Smooth muscle cell (in vitro differentiated cells): Measurements from ENCODE around the gene PEPD. TPM values are rescaled to one million over a fixed set of nuclear protein-coding genes. Genes with fewer than 3 reads are reported as not detected.

Experiments
- DNase-seq: peaks from one replicate; lab custom pipeline; 2025; ENCODE audit not compliant: unreplicated experiment; lab: John Stamatoyannopoulos, UW
- H2AFZ ChIP-seq: fragments of 200-600 bp; sonication (generic); 2 replicates; pipeline ENCODE4 v1.6.0; 2016; ENCODE audit warnings: antibody characterized with exemption, low read depth, mild to moderate bottlenecking
- H3F3A ChIP-seq: fragments of 200-600 bp; sonication (generic); 2 replicates; pipeline ENCODE4 v1.6.0; 2017; ENCODE audit warnings: antibody characterized with exemption, low read depth
- H3K27ac ChIP-seq: fragments of 200-600 bp; sonication (generic); 2 replicates; pipeline ENCODE4 v1.5.1; 2016; ENCODE audit warnings: low read depth, mild to moderate bottlenecking
- H3K27me3 ChIP-seq: fragments of 200-600 bp; sonication (generic); 2 replicates; pipeline ENCODE4 v1.6.1; 2016; ENCODE audit warnings: low read depth, mild to moderate bottlenecking
- H3K36me3 ChIP-seq: fragments of 200-600 bp; sonication (generic); 2 replicates; pipeline ENCODE4 v1.5.1; 2016; ENCODE audit warnings: low read depth
- H3K4me1 ChIP-seq: fragments of 200-600 bp; sonication (generic); 2 replicates; pipeline ENCODE4 v1.5.1; 2016; ENCODE audit warnings: low read depth
- H3K4me2 ChIP-seq: fragments of 200-600 bp; sonication (generic); 2 replicates; pipeline ENCODE4 v1.6.0; 2016; ENCODE audit warnings: mild to moderate bottlenecking
- H3K4me3 ChIP-seq: fragments of 200-600 bp; sonication (generic); 2 replicates; pipeline ENCODE4 v1.5.1; 2016; ENCODE audit warnings: mild to moderate bottlenecking
- H3K79me2 ChIP-seq: fragments of 200-600 bp; sonication (generic); 2 replicates; pipeline ENCODE4 v1.6.0; 2016; ENCODE audit warnings: low read depth, mild to moderate bottlenecking
- H3K9ac ChIP-seq: fragments of 200-600 bp; sonication (generic); 2 replicates; pipeline ENCODE4 v1.6.0; 2016; ENCODE audit warnings: low read depth
- H3K9me3 ChIP-seq: fragments of 200-600 bp; sonication (generic); replicated peaks from 2 replicates; pipeline ENCODE4 v1.5.1; 2016; ENCODE audit warnings: low read depth
- H4K20me1 ChIP-seq: fragments of 200-600 bp; sonication (generic); 2 replicates; pipeline ENCODE4 v1.6.0; 2016; ENCODE audit warnings: low read depth
- WGBS: methylation state at CpG from one replicate; pipeline ENCODE4 v1.1.7; 2016; ENCODE audit warnings: low lambda C conversion rate; 5-methylcytosine and 5-hydroxymethylcytosine counted together
- polyA plus RNA-seq: library from polyadenylated mRNA; unstranded; fragments of >200 nt; fragmentation: Nextera tagmentation; extraction: Ambion mirVana; gene quantifications from 2 replicates; pipeline ENCODE4 v1.2.1, GENCODE V29; 2016
- total RNA-seq: library from RNA; depleted of rRNA; stranded (reverse); fragments of >200 nt; gene quantifications from 2 replicates; pipeline ENCODE4 v1.2.3, GENCODE V29; 2014
- TF ChIP-seq, protein P1 (sequence below): fragments of 200-600 bp; sonication (generic); IDR thresholded peaks from 2 replicates; pipeline ENCODE4 v1.5.1; 2017; ENCODE audit warnings: borderline replicate concordance, mild to moderate bottlenecking, antibody characterized with exemption; ENCODE audit not compliant: insufficient read depth, poor library complexity, severe bottlenecking

The PEPD gene
- total and polyA plus RNA-seq, 2 experiments from 2014 or later: 57.2 to 70.4 TPM

DNA sequence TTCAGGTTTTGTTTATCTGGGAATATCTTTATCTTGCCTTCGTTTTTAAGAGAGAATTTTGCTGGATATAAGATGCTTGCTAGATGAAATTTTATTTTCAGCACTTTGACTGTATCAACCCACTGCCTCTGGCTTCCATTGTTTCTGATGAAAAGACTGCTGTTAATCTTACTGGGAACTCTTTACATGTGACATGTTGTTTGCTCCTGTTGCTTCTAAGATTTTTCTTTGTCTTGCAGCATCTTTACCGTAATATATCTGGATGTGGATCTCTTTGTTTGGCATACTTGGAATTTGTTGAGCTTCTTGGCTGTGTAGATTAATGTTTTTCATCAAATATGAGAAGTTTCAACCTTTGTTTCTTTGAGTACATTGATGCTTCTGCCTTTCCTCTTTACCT, 166.1 kb downstream of the PEPD start:
- no peaks in the 10 kb centered on the region for H3K27me3 ChIP-seq
- no peak overlapping the region for H3K27ac ChIP-seq
- H4K20me1 ChIP-seq: no peaks in the 10 kb centered on the region
- no peaks in the 10 kb centered on the region for H3K9me3 ChIP-seq
- H3K4me1 ChIP-seq: no peaks in the 10 kb centered on the region
- TF ChIP-seq, protein P1, sequence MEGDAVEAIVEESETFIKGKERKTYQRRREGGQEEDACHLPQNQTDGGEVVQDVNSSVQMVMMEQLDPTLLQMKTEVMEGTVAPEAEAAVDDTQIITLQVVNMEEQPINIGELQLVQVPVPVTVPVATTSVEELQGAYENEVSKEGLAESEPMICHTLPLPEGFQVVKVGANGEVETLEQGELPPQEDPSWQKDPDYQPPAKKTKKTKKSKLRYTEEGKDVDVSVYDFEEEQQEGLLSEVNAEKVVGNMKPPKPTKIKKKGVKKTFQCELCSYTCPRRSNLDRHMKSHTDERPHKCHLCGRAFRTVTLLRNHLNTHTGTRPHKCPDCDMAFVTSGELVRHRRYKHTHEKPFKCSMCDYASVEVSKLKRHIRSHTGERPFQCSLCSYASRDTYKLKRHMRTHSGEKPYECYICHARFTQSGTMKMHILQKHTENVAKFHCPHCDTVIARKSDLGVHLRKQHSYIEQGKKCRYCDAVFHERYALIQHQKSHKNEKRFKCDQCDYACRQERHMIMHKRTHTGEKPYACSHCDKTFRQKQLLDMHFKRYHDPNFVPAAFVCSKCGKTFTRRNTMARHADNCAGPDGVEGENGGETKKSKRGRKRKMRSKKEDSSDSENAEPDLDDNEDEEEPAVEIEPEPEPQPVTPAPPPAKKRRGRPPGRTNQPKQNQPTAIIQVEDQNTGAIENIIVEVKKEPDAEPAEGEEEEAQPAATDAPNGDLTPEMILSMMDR: no peak
- H2AFZ ChIP-seq: no peak overlapping the region
- 78% methylated on average over 2 of the region's 2 CpGs for WGBS
- no peak overlapping the region for H3K4me3 ChIP-seq
- H3K79me2 ChIP-seq: no peaks in the 10 kb centered on the region
- H3K36me3 ChIP-seq: no peaks in the 10 kb centered on the region
- no peak overlapping the region for H3K9ac ChIP-seq
- no peak overlapping the region for H3K4me2 ChIP-seq
- H3F3A ChIP-seq: no peaks in the 10 kb centered on the region
- no peak for DNase-seq

DNA sequence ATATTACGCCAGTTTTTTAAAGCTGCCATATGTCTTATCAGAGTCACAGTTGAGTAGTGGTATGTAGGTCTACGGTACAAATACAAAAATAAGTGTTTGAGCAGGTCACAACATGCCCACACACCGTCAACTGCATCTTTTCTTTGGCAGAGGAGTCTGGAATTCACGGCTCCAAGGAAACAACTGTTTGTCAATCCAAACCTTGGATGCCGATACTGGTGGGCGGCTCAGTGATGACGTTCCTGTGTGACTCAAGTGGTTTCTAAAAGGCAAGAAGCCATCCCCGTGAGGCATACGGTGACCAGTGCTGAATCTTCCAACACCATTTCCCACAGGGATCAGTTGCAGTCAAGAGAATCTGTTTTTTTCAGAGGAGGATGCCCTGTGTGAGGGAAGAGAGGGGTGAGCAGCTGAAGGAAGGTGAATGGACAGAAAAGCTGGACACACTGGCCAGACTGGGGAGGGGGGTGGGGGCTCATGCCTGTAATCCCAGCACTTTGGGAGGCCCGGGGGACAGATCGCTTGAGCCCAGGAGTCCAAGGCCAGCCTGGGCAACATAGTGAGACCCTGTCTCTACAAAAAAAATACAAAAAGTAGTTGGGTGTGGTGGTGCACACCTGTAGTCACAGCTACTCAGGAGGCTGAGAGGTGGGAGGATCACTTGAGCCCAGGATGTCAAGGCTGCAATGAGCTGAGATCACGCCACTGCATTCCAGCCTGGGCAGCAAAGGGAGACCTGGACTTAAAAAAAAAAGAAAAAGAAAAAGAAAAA, 170.9 kb downstream of the PEPD start:
- no peaks in the 10 kb centered on the region for H3K79me2 ChIP-seq
- no peak overlapping the region for H2AFZ ChIP-seq
- H3K36me3 ChIP-seq: no peaks in the 10 kb centered on the region
- no peak overlapping the region for H3K27ac ChIP-seq
- no peaks in the 10 kb centered on the region for H4K20me1 ChIP-seq
- H3K9ac ChIP-seq: no peak overlapping the region
- no peaks in the 10 kb centered on the region for H3K9me3 ChIP-seq
- no peak overlapping the region for H3K4me3 ChIP-seq
- H3K27me3 ChIP-seq: no peaks in the 10 kb centered on the region
- TF ChIP-seq, protein P1: no peak
- no peak overlapping the region for H3K4me2 ChIP-seq
- 61% methylated on average over 12 of the region's 12 CpGs for WGBS
- no peaks in the 10 kb centered on the region for H3K4me1 ChIP-seq
- no peaks in the 10 kb centered on the region for H3F3A ChIP-seq
- DNase-seq: no peak

DNA sequence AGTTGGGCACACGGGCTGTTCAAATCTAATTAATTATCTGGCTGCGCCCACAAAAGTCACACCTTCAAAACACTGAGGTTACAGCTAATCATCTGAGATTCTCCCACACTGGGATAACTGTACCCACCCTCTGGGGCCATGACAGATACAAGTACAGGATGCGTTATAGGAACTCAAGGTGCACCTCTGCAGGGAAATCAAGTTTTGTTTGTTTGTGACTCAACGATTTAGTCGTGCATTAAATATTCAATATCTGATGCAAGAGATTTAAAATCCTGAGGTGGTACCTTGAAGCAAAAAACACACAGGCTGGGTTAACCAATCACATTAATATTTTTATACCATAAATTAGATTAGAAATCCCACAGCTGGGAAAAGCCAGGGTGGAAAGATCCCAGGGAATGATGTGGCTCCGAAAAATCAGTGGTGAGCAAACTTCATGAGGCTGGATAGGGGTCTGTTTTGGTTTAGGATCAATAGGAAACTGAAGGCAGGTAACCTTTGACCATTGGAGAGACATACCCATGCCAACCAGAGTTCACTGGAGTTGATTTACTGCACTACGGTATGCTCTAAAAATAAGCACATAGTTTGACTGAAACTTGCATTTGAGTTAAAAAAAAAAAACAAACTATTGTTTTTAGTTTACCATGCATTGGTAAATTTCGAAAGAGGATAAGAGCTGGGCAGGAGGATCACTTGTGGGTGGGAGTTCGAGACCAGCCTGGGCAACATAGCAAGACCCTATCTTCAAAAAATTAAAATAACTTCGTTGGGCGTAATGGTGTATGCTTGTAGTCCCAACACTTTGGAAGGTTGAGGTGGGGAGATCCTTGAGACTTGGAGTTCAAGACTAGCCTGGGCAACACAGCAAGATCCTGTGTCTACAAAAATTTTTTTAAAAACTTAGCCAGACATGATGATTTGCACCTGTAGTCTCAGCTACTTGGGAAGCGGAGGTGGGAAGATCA, 172.0 kb downstream of the PEPD start:
- WGBS: 95% methylated on average over 12 of the region's 12 CpGs
- H3K9ac ChIP-seq: no peak overlapping the region
- no peaks in the 10 kb centered on the region for H3K9me3 ChIP-seq
- peaks cover 4% of the 10 kb centered on the region for H3K27me3 ChIP-seq
- no peak overlapping the region for H2AFZ ChIP-seq
- no peak for DNase-seq
- H4K20me1 ChIP-seq: no peaks in the 10 kb centered on the region
- H3K4me2 ChIP-seq: no peak overlapping the region
- no peaks in the 10 kb centered on the region for H3F3A ChIP-seq
- H3K27ac ChIP-seq: no peak overlapping the region
- no peaks in the 10 kb centered on the region for H3K36me3 ChIP-seq
- no peaks in the 10 kb centered on the region for H3K79me2 ChIP-seq
- H3K4me3 ChIP-seq: no peak overlapping the region
- H3K4me1 ChIP-seq: no peaks in the 10 kb centered on the region
- TF ChIP-seq, protein P1: no peak
